ENCODE data around the gene ZGLP1.
A peak's percentile ranks its signal among the peaks of the same experiment; 100 is the strongest.

DNA sequence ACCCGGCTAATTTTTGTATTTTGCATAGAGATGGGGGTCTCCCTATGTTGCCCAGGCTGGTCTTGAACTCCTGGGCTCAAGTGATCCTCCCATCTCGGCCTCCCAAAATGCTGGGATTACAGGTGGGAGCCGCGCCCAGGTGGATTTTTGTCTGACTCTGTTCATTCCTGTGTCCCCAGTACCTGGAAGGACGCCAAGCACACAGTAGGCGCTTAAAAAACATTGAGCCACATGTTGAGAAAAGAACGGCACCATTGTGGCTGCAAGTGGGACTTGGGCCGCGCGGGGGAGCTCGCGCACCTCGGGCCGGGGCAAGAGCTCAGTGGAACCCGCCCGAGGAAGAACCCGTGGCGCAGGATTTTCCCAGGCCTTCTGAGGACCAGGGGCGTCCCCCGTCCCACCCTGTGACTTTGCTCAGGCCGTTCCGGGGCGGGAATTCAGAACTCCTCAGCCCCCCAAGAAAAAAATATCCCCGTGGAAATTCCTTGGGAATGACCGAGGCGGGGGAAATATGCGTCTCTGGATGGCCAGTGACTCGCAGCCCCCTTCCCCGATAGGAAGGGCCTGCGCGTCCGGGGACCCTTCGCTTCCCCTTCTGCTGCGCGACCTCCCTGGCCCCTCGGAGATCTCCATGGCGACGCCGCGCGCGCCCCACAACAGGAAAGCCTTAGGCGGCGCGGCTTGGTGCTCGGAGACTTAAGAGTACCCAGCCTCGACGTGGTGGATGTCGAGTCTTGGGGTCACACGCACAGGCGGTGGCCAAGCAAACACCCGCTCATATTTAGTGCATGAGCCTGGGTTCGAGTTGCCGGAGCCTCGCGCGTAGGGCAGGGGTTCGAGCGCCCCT lies 40.1 kb downstream of the ZGLP1 start:
- TF ChIP-seq, protein P1, sequence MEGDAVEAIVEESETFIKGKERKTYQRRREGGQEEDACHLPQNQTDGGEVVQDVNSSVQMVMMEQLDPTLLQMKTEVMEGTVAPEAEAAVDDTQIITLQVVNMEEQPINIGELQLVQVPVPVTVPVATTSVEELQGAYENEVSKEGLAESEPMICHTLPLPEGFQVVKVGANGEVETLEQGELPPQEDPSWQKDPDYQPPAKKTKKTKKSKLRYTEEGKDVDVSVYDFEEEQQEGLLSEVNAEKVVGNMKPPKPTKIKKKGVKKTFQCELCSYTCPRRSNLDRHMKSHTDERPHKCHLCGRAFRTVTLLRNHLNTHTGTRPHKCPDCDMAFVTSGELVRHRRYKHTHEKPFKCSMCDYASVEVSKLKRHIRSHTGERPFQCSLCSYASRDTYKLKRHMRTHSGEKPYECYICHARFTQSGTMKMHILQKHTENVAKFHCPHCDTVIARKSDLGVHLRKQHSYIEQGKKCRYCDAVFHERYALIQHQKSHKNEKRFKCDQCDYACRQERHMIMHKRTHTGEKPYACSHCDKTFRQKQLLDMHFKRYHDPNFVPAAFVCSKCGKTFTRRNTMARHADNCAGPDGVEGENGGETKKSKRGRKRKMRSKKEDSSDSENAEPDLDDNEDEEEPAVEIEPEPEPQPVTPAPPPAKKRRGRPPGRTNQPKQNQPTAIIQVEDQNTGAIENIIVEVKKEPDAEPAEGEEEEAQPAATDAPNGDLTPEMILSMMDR (IDR thresholded peaks at IDR 0.05), result peak; percentile 93 to 98 (median 93)
- no peak for TF ChIP-seq POLR2A (IDR thresholded peaks at IDR 0.05; ENCODE audit: low read depth)

Data from esophagus muscularis mucosa (tissue), 3 donors.